ENCODE results near the gene PRKN. TPM values are rescaled to one million over a fixed set of nuclear protein-coding genes. Genes with fewer than 3 reads are reported as not detected.

Gene PRKN
- total RNA-seq, 1 experiment from 2014 or later: 1.2 TPM

DNA sequence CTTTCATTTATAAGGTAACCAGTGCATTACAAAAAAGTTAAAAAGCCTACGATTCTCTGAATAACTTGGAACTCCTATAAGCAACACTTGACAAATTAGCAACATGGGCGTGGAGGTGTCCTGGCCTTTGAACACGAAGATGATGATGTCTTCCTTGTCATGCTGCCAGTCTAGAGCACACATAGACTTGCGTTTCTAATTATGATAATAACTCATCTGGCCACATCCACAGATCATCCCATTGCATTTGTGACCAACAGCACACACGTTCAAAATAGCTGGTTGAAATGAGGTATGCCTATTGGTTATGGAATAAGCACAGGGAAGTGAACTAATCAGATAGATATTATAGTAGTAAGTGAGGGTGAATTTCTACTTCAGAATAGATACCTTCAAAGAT lies 608.9 kb downstream of the PRKN start:
- no peak overlapping the region for H3K4me3 ChIP-seq (ENCODE audit: low read depth, low read length, poor library complexity, severe bottlenecking)
- no peaks in the 10 kb centered on the region for H3K9me3 ChIP-seq (ENCODE audit: low read depth, low read length, poor library complexity, severe bottlenecking)
- TF ChIP-seq EZH2 (IDR thresholded peaks at IDR 0.05; ENCODE audit: borderline replicate concordance, low read depth, low read length, poor library complexity, severe bottlenecking): no peak
- TF ChIP-seq, protein P1, sequence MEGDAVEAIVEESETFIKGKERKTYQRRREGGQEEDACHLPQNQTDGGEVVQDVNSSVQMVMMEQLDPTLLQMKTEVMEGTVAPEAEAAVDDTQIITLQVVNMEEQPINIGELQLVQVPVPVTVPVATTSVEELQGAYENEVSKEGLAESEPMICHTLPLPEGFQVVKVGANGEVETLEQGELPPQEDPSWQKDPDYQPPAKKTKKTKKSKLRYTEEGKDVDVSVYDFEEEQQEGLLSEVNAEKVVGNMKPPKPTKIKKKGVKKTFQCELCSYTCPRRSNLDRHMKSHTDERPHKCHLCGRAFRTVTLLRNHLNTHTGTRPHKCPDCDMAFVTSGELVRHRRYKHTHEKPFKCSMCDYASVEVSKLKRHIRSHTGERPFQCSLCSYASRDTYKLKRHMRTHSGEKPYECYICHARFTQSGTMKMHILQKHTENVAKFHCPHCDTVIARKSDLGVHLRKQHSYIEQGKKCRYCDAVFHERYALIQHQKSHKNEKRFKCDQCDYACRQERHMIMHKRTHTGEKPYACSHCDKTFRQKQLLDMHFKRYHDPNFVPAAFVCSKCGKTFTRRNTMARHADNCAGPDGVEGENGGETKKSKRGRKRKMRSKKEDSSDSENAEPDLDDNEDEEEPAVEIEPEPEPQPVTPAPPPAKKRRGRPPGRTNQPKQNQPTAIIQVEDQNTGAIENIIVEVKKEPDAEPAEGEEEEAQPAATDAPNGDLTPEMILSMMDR (conservative IDR thresholded peaks at IDR 0.05; ENCODE audit: low read depth, low read length): no peak
- H3K27me3 ChIP-seq (replicated peaks; ENCODE audit: insufficient read depth, low read depth, low read length, poor library complexity): no peaks in the 10 kb centered on the region
- no peak overlapping the region for H3K27ac ChIP-seq (ENCODE audit: low read depth, low read length, poor library complexity, severe bottlenecking)
- ChIA-PET CTCF (no interaction called here), POLR2A (ENCODE audit: low non-redundant PET) (no interaction called here)
- intact Hi-C loops (cut with micrococcal nuclease; ENCODE audit: unreplicated experiment): no loop called here
- H3K36me3 ChIP-seq (ENCODE audit: insufficient read depth, low read length, poor library complexity, severe bottlenecking): no peaks in the 10 kb centered on the region
- DNase-seq (ENCODE audit: low spot score): no peak
- BruUV-seq (replicated peaks): no TSS peak
- H3K4me1 ChIP-seq (ENCODE audit: insufficient read depth, low read length, poor library complexity, severe bottlenecking): no peaks in the 10 kb centered on the region

DNA sequence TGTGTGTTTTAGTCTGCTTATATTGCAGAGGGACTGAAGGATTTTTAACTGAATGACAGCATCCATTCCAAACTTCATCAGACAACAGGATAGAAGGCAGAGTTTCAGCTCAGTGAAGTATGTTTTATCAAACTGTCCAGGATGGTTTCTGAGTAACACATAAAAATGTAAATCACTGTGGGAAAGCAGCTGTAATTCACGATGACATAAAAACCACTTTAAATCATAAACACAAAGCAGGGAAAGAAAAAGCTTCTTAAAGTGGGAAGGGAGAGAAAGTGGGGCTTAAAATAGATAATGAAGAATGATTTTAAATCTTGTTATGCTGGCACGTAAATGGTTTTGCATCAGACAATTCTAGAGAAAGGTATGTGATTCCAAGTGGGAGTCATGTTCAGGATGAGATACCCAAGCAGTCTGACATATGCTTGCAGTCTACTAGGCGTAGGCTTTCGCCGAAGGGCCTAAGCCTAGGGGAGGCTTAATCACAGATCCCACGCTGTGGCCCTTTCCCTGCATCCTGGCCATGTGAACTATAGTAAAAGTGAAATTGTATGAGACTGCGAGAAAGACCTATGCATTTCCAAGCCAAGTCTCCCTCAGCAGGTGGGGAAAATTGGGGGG lies 610.6 kb downstream of the PRKN start:
- Histone ChIP-seq H3K9me3 (ENCODE audit: low read depth, low read length, poor library complexity, severe bottlenecking) (no peaks in the 10 kb centered on the region), H3K4me1 (ENCODE audit: insufficient read depth, low read length, poor library complexity, severe bottlenecking) (no peaks in the 10 kb centered on the region), H3K36me3 (ENCODE audit: insufficient read depth, low read length, poor library complexity, severe bottlenecking) (no peaks in the 10 kb centered on the region), H3K4me3 (ENCODE audit: low read depth, low read length, poor library complexity, severe bottlenecking) (no peak overlapping the region), H3K27me3 (replicated peaks; ENCODE audit: insufficient read depth, low read depth, low read length, poor library complexity) (no peaks in the 10 kb centered on the region), H3K27ac (ENCODE audit: low read depth, low read length, poor library complexity, severe bottlenecking) (no peak overlapping the region)
- CTCF ChIA-PET: no interaction called here
- intact Hi-C loops (cut with micrococcal nuclease; ENCODE audit: unreplicated experiment): no loop called here
- POLR2A ChIA-PET (ENCODE audit: low non-redundant PET): no interaction called here
- no peak for DNase-seq (ENCODE audit: low spot score)
- BruUV-seq (replicated peaks): no TSS peak
- TF ChIP-seq, protein P1 (conservative IDR thresholded peaks at IDR 0.05; ENCODE audit: low read depth, low read length): no peak
- TF ChIP-seq EZH2 (IDR thresholded peaks at IDR 0.05; ENCODE audit: borderline replicate concordance, low read depth, low read length, poor library complexity, severe bottlenecking): no peak

DNA sequence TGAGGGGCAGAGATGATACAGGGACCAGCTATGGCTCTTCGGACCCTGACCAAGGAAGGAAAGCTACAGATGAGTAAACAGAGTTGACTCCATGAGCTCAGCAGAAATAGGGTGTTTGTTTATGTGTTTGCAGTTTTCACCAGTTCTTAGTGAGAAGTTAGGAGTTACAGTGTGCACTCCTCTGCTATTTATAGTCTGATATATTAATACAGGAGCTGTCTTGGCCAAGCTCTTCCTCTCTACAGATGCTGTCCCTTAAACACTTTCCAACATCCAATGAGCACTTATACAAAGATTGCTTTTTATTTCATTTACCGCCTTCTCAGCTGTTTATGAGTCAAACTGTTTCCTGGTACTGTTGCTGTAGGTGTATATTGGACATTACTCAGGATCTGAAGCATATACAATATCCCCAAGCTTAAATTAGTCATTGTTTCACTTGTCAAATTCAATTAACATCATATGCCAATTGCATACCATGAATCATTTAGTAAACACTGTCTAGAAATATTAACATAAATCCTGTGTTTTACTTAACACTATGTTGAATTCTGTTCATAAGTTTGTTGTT lies 618.0 kb downstream of the PRKN start:
- no peaks in the 10 kb centered on the region for H3K27me3 ChIP-seq (replicated peaks; ENCODE audit: insufficient read depth, low read depth, low read length, poor library complexity)
- POLR2A ChIA-PET (ENCODE audit: low non-redundant PET): no interaction called here
- no peaks in the 10 kb centered on the region for H3K9me3 ChIP-seq (ENCODE audit: low read depth, low read length, poor library complexity, severe bottlenecking)
- CTCF ChIA-PET: no interaction called here
- BruUV-seq (replicated peaks): no TSS peak
- no peak overlapping the region for H3K4me3 ChIP-seq (ENCODE audit: low read depth, low read length, poor library complexity, severe bottlenecking)
- no peak overlapping the region for H3K27ac ChIP-seq (ENCODE audit: low read depth, low read length, poor library complexity, severe bottlenecking)
- no peak for DNase-seq (ENCODE audit: low spot score)
- intact Hi-C loops (cut with micrococcal nuclease; ENCODE audit: unreplicated experiment): no loop called here
- TF ChIP-seq EZH2 (IDR thresholded peaks at IDR 0.05; ENCODE audit: borderline replicate concordance, low read depth, low read length, poor library complexity, severe bottlenecking): no peak
- H3K36me3 ChIP-seq (ENCODE audit: insufficient read depth, low read length, poor library complexity, severe bottlenecking): no peaks in the 10 kb centered on the region
- no peaks in the 10 kb centered on the region for H3K4me1 ChIP-seq (ENCODE audit: insufficient read depth, low read length, poor library complexity, severe bottlenecking)

DNA sequence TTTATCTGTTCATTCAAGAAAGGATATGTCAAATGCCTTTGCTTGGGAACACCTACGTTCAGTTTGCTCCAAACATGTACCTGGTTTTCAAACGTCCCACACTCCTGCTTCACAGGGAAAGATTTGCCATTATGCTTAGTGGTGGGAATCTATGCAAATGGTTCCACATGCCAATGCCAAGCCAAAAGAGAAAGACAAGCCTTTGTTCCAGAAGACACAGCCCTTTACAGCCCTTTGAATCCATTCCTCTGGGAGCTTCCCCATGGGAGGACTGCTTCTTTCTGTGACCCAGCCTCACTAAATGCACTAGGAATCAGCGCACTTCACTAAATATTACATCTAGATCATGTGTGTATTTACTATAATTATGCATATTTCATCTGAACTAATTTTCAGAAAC lies 619.5 kb downstream of the PRKN start:
- Histone ChIP-seq H3K27me3 (replicated peaks; ENCODE audit: insufficient read depth, low read depth, low read length, poor library complexity) (no peaks in the 10 kb centered on the region), H3K9me3 (ENCODE audit: low read depth, low read length, poor library complexity, severe bottlenecking) (no peaks in the 10 kb centered on the region), H3K4me1 (ENCODE audit: insufficient read depth, low read length, poor library complexity, severe bottlenecking) (no peaks in the 10 kb centered on the region), H3K4me3 (ENCODE audit: low read depth, low read length, poor library complexity, severe bottlenecking) (no peak overlapping the region), H3K36me3 (ENCODE audit: insufficient read depth, low read length, poor library complexity, severe bottlenecking) (no peaks in the 10 kb centered on the region), H3K27ac (ENCODE audit: low read depth, low read length, poor library complexity, severe bottlenecking) (no peak overlapping the region)
- no peak for DNase-seq (ENCODE audit: low spot score)
- ChIA-PET CTCF (no interaction called here), POLR2A (ENCODE audit: low non-redundant PET) (no interaction called here)
- intact Hi-C loops (cut with micrococcal nuclease; ENCODE audit: unreplicated experiment): no loop called here
- no TSS peak for BruUV-seq (replicated peaks)
- TF ChIP-seq EZH2 (IDR thresholded peaks at IDR 0.05; ENCODE audit: borderline replicate concordance, low read depth, low read length, poor library complexity, severe bottlenecking): no peak
- TF ChIP-seq, protein P1 (conservative IDR thresholded peaks at IDR 0.05; ENCODE audit: low read depth, low read length): no peak

All from A673 (cell line).